GM21619 (cell line): Measurements from ENCODE around the gene TBX4.

Experiments
- ATAC-seq: cut with Tn5 transposase; IDR thresholded peaks from one replicate; pipeline ENCODE4 v1.9.1; 2021; ENCODE audit not compliant: unreplicated experiment

Gene TBX4

DNA sequence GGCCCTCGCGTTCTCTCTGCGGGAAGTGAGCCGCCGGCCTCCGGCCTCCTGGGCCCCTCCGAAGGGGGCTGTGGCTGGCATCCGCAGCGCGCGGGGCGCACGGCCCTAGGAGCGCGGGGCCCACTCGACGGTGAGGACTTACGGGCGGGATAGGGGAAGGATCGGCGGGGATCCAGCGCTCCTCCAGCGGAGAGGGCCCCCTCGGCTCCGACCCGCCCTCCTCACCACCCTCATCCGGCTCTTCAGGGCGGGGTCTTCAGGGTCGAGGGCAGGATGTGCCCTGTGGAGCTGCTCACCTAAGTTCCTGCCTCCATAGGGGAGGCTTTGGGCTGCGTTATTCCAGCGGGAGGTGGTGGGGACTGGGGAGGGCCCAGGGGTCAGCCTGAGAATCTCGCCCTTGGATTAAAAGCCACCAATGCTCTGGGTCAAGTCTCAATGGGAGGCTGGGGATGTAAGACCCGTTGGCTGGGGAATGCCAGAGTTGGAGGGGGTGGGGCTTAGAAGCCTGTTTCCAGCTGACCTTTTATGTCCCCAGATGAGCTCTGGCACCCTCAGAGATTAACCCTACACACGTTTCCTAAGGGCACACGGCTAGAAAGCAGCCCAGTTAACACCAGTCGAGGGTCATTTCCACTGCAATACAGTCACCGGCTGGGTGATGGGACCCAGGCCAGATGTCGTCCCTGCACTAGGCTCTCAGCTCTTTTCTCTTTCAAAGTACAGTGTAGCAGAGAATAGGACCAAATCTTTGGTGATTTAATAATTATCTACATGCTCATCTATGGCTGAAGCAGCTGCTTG, 39.2 kb upstream of the TBX4 start:
- ATAC-seq: no peak

- no peak for ATAC-seq
Measured at GRCh38 chr17:61413661-61414126, 38.5 kb upstream of the TBX4 start.

DNA sequence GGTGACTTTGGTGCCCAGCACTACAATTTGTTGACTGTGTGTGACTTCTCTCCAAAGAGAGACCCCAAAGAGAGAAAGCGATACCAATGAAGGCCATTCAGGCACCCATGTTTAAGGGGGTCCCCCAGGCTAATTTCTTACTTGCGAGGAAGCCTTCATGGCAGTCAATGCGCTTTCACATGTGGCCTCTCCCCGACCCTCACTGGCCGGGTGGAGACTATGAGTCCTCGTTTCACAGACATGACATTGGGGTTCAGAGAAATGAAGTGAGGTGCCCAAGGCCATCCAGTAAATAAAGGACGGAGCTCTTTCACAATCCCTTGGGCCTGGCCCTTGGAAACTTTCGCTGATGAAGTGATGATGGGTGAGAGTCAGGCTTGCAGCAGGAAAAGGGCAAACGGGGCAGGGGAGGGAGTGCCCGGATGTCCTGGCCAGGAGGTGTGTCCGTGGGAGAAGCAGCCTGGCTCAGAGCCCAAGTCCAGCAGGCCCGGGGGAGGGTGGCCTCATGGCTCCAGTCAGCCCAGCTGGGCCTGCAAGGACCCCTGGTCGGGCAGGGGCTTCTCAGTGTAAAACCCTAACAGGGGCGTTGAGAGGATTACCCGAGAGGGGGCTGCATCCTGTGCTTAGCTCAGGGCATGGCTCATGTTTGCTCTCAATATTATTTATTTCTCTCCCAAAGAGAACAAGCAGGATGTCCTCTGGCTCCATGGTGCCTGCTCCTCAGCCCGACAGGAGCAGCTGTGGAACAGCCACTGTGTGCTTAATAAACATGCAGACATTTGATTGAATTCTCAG, 37.9 kb upstream of the TBX4 start:
- ATAC-seq: no peak

GRCh38 chr17:61414936-61415251, 37.3 kb upstream of the TBX4 start:
- ATAC-seq: no peak

DNA sequence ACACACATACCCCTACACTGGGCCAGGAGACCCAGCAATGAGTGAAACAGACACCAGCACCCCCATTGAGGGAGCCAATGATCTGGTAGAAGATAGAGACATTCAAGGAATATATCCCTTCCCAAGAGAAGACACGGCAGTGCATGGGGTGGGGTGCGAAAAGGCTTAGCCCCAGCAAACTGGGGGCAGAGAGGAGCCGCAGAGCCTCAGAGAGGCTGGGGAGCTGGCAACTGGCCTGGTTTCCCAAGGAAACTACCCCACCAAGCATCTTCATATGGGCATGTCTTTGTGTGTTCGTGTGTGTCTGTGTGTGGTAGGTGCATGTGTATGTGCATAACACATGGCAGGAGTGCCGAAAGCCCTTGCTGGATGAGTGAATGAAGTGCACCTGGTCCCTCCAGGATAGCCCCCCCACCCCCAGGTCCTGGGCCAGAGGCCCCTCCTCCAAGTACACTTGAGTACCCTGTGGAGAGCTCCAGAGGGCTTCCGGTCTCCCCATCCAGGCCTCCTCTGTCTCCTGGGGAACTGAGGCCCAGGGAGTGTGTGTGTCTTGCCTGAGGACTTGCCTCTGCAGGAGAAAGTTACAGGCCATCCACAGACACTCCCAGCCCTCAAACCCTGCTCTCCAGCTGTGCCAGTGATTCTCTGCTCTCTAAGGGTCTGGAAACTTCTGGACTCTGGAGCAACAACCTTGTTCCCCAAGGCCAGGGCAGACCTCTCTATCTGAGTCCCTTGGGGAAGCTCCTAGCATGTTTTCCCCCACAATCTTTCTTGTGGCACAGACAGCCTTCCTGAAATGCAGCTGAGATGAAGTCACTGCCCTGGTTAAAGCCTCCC, 36.6 kb upstream of the TBX4 start:
- no peak for ATAC-seq

GRCh38 chr17:61416211-61416539, 36.0 kb upstream of the TBX4 start:
- no peak for ATAC-seq

- peak; percentile 52 for ATAC-seq
Measured at GRCh38 chr17:61416540-61417363, 35.5 kb upstream of the TBX4 start.

DNA sequence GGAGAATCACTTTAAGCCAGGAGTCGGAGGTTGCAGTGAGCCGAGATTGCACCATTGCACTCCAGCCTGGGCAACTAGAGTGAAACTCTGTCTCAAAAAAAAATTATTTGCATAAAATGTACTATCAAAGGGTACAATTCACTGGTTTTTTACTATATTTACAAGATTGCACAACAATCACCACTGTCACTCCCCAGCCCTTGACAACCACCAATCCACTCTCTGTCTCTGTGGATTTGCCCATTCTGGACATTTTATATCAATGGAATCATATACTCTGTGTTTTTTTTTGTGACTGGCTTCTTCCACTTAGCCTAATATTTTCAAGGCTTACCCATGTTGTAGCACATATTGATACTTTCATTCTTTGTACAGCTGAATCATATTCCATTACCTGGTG, 33.8 kb upstream of the TBX4 start:
- no peak for ATAC-seq

GRCh38 chr17:61419496-61420046, 32.7 kb upstream of the TBX4 start:
- ATAC-seq: no peak

- ATAC-seq: no peak
Measured at GRCh38 chr17:61420052-61420451, 32.2 kb upstream of the TBX4 start.

GRCh38 chr17:61420745-61421398, 31.4 kb upstream of the TBX4 start:
- no peak for ATAC-seq

DNA sequence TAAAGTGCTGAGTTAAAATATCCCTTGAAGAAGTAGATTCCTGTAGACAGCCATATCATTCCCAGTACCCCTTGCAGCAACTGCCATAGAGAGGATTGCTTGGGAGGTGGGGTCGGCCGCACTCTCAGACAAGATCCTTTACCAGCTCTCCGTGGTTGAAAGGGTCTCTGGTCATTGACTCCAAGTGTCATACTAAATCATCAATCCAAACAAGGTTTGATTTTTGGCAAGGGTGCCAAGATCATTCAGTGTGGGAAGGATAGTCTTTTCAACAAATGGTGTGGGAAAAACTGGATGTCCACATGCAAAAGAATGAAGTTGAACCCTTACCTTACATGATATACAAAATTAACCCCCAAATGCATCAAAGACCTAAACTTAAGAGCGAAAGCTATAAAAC, 30.8 kb upstream of the TBX4 start:
- ATAC-seq: no peak

DNA sequence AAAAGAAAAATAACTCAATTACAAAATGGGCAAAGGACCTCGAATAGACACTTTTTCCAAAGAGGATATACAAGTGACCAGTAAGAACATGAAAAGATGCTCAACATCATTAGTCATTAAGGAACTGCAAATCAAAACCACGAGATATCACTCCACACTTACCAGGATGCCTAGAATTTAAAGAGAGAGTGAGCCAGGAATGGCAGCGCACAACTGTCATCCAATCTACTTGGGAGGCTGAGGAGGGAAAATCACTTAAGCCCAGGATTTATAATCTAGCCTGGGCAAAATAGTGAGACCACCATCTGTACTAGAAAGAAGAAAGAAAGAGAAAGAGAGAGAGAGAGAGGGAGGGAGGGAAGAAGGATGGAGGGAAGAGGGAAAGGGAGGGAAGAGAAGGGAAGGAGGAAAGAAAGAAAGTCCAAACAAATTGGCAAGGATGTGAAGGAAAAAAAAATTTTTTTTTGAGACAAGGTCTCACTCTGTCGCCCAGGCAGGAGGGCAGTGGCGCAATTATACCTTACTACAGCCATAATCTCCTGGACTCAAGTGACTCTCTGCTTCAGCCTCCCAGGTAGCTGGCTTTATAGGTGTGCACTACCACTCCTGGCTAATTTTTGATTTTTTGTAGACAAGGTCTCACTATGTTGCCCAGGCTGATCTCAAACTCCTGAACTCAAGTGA, 30.0 kb upstream of the TBX4 start:
- ATAC-seq: no peak

DNA sequence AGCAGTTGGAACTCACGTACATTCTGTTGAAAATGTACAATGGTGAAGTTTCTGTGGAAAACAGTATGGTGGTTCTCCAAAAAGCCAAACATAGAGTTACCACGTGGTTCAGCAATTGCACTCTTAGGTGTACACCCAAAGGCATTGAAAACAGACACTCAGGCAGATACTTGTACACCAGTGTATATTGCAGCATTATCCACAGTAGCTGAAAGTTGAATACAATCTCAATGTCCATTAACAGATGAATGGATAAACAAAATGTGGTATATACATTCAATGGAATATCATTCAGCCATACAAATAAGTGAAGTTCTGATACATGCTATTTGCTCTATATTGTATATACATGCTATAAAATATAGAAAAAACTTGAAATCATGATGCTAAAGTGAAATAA, 29.4 kb upstream of the TBX4 start:
- no peak for ATAC-seq

DNA sequence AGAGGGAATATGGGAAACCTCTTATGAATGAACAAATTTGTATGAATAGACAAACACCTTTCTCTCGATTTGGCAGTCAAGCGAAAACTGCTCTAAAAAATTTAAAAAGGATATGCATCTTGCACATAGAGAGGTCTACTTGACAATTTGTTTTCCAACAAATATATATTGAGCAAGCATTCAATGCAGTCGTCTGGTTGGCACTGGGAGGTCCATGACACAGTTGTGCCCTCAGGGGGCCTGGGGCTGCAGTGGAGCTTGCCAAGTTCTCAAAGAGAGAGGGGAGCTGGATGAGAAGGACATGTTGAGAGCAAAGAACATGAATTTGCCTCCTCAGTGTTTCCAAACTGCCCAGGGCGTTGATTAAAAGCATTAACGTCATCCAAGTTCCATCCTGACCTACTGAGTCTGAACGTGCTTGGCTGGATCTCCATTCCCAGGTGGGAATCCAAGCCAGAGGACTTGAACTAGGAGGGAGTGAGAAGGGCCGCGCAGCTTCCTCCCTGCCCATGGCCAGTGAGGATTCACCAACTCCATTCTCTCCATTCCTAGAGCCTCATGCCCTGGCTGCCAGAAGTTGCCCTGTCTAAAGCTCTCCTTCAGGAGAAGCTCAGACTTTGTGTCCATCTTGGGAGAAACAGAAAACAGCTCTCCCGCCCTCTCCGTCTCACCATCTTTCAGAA, 28.1 kb upstream of the TBX4 start:
- ATAC-seq: no peak

GRCh38 chr17:61425682-61426481, 26.3 kb upstream of the TBX4 start:
- no peak for ATAC-seq

DNA sequence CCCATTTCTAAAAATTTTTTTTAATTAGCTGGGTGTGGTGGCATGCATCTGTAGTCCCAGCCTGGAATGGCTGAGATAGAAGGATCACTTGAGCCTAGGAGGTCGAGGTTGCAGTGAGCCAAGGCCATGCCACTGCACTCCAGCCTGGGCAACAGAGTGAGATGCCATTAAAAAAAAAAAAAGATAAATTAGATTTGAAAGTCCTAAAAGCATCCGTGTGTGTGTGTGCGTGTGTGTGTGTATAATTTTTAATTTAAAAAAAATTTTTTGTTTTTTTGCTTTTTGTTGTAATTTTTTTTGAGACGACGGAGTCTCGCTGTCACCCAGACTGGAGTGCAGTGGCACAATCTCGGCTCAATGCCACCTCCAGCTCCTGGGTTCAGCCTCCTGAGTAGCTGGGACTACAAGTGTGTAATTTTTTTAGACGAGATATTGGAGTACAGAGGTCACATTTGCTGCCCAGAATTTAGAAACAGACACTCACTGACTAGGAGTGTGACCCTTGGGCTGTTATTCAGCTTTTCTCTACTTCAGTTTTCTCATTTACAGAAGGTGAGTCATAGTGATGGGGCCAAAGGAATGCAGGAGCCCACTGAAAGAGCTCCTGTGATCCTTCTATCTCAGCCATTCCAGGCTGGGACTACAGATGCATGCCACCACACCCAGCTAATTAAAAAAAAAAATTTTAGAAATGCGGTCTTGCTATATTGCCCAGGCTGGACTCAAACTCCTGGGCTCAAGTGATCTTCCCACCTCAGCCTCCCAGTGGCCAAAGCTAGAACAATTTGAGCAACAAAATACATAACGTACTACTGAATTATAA, 25.5 kb upstream of the TBX4 start:
- ATAC-seq: no peak
